Measurements from ENCODE around the gene R3HDM1.

DNA sequence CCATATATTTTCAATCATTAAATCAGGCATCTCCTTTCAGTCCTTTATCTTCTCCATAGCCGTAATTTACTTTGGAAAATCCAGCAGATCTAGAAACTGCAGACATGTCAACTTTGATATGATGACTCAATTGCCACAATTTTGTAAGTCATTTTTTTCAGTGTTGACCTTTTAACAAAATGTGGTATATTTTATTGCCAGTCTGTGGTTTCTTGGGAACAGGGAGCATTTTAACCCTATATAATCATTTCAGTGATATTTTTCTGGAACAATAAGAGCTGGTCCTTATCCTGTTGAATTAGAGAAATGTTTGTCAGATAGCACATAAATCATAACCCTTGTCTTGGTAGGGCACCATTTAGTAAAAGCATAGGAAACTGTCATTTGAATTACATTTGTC, 119.4 kb downstream of the R3HDM1 start:
- TF ChIP-seq, protein P1, sequence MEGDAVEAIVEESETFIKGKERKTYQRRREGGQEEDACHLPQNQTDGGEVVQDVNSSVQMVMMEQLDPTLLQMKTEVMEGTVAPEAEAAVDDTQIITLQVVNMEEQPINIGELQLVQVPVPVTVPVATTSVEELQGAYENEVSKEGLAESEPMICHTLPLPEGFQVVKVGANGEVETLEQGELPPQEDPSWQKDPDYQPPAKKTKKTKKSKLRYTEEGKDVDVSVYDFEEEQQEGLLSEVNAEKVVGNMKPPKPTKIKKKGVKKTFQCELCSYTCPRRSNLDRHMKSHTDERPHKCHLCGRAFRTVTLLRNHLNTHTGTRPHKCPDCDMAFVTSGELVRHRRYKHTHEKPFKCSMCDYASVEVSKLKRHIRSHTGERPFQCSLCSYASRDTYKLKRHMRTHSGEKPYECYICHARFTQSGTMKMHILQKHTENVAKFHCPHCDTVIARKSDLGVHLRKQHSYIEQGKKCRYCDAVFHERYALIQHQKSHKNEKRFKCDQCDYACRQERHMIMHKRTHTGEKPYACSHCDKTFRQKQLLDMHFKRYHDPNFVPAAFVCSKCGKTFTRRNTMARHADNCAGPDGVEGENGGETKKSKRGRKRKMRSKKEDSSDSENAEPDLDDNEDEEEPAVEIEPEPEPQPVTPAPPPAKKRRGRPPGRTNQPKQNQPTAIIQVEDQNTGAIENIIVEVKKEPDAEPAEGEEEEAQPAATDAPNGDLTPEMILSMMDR (IDR thresholded peaks at IDR 0.05; ENCODE audit: low read depth, low read length, poor library complexity, severe bottlenecking) = no peak
- no peak for TF ChIP-seq EZH2phosphoT487 (IDR thresholded peaks at IDR 0.05; ENCODE audit: borderline replicate concordance, low read length)
